ENCODE data around the gene POMP.
"Not testable (repeated sequence)": the region's sequence is repeated elsewhere in the genome, so short reads cannot be mapped to it uniquely, and the experiment has no call there.

The POMP gene

DNA sequence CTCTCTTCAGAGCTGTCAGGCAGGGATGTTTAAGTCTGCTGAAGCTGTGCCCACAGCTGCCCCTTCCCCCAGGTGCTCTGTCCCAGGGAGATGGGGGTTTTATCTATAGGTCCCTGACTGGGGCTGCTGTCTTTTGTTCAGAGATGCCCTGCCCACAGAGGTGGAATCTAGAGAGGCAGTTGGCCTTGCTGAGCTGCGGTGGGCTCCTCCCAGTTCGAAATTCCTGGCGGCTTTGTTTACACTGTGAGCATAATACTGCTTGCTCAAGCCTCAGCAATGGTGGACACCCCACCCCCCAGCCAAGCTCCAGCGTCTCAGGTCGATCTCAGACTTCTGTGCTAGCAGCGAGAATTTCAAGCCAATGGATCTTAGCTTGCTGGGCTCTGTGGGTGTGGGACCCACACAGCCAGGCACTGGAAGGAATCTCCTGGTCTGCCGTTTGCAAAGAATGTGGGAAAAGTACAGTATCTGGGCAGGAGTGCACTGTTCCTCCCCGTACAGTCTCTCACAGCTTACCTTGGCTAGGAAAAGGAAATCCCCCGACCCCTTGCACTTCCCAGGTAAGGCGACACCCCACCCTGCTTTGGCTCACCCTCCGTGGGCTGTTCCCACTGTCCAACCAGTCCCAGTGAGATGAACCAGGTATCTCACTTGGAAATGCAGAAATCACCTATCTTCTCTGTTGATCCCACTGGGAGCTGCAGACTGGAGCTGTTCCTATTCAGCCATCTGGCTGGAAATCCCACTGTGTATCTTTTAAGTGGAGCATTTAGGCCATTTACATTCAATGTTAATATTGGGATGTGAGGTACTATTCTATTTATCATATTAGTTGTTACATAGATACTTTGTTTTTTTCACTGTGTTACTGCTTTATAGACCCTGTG is 34.9 kb downstream of the POMP start:
- DNase-seq (ENCODE audit: low read depth): not testable (repeated sequence)

DNA sequence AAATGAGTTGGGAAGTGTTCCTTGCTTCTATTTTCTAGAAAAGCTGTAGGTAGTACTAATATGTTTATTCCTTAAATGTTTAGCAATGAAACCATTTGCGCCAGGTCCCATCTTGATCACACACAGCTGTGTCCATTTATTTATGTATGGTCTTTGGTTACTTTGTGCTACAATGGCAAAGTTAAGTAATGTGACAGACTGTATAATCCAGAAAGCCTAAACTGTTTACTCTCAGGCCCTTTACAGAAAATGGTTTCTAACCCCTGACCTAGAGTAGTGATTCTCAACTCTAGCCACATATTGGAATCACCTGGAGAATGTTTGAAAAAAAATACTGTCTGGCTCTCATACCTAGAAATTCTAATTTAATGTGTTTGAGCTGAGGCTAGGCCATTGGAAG is 38.5 kb downstream of the POMP start:
- DNase-seq (ENCODE audit: low read depth): no peak

DNA sequence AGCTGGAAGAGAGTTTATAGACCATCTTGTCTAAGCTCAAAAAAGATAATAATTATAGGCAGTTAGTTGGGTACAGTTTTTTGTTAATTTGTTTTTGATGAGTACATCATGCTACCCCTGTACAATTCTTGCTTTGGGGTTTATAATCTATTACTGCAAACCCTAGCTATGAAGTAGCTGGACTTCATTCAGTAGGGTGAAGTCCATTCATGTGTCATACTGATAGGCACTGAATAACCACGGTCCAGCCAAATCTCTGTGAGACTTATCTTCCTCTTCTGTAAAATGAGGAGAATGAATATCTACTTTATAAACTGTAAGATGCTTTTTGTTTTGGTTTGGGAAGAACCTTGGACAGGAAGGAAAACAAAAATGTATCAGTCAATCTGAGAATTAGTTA is 40.3 kb downstream of the POMP start:
- DNase-seq (ENCODE audit: low read depth): no peak

DNA sequence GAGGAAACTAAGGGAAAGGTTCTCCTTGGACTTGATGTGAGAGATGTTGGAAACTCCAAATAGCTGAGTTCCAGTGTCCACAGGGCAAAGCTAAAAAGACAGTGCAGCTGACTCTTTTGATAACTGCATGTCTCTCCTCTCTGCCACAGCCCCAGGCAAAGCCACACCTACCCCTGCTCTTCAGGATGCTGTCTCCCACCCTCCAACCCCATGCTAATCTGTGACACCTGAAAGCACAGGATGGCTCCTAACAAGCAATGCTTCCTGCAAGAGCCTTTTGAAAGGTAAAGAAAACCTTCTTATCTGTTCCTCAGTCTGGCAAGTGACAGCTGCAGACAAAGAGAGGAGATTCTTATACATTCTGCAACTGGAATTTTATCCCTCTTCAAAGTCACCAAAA is 45.4 kb downstream of the POMP start:
- no peak for DNase-seq (ENCODE audit: low read depth)

DNA sequence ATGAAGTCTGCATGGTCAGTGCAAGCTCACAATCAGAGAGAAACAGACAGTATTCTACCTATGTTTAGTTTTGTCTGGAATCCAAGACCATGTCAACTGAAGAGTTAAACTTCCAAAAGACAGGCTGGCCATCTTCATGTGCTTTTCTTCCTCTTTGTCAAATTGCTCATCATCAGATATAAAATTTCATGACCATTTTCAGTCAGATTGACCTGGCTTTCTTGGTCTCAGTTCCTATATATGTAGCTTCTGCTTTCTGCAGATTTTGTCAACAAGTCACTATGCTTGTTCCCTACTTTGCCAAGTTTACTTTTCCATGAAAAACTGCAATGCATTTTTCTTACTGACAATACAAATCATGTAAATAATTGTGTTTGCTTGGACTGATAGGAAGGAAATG is 46.0 kb downstream of the POMP start:
- DNase-seq (ENCODE audit: low read depth): no peak

DNA sequence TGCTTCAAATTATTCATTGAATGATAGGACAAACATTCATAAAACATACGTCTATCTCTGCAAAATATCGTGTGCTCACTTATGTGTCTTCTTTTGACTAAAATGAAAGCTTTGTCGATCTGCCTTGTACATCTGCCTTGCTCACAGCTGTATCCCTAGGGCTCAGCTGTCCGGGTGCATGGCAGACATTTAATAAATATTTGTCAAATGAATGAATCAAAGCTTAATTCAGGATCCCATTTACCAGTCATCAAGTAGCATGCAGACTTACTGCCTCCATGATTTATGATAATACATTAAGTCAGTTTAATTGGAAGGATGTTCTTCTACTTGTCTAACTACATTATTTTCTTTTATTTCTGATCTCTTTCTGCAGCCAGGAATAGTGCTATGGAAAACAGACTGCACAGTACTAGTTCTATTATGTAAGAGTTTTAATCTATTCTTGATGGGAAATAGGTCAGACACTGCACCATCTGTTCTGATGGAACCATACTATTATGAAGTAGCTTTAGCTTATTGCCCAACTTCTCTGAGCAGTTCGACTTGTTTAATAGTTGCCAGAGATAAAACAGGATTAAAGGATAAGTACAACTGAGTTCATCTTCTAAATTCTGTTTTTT is 46.6 kb downstream of the POMP start:
- DNase-seq (ENCODE audit: low read depth): no peak

DNA sequence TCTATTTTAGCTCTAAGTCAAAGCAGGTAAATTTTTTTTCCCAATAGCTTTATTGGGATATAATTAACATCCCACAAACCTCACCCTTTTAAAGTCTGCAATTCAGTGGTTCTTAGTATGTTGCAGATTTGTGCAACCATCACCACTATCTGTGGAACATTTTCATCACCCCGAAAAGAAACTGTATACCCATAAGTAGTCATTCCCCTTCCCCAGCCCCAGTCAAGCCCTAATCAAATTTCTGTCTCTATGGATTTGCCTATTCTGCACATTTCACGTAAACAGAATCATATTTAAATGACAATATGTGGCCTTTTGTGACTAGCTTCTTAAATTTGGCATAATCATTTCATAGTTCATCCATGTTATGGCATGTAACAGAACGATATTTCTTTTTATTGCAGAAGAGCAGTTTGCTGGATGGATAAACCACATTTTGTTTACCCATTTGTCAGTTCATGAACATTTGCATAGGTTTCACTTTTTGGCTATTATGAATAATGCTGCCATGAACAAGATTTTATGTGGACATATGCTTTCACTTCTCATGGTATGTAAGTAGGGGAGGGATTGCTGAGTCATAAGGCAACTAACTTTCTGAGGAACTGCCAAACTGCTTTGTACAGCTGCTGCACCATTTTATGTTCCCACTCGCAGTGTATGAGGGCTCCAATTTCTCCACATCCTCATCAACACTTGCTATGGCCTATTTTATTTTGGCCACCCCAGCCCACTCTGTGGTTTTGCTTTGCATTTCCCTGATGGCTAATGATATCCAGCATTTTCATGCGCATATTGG is 48.9 kb downstream of the POMP start:
- DNase-seq (ENCODE audit: low read depth): peak; percentile 53

DNA sequence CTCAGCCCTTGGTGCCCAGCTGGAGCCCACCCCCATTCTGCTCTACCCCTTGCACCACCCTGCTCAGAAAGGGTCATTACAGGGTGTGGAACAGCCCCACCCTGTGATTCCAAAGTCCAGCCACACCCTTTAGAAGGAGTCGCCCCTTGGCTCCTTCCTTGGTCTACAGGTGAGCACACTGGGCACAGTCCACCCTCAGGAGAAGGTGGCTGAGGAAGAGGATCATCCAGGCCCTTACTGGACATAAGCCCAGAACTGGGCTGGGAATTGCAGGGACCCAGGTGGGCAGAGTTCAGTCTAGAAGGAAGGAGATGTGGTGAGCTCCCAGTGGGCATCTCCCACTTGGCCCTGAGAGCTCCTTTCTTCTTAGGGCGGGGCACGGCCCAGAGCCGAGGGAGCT is 51.2 kb downstream of the POMP start:
- DNase-seq (ENCODE audit: low read depth): no peak

DNA sequence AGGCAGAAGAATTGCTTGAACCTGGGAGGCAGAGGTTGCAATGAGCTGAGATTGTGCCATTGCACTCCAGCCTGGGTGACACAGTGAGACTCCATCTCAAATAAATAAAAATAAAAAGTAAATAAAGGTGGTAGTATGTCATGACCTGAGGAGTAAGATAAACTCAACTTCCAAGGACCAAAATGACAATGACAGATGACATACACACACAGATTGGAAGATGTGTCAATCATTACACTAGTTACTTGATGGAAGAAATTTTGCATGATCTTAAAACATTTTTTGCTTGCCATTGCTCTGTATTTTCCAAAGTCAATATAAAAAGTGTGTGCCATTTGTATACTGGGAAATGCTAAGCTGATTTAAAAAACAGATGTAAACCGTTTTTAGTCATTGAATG is 55.7 kb downstream of the POMP start:
- DNase-seq (ENCODE audit: low read depth): no peak

DNA sequence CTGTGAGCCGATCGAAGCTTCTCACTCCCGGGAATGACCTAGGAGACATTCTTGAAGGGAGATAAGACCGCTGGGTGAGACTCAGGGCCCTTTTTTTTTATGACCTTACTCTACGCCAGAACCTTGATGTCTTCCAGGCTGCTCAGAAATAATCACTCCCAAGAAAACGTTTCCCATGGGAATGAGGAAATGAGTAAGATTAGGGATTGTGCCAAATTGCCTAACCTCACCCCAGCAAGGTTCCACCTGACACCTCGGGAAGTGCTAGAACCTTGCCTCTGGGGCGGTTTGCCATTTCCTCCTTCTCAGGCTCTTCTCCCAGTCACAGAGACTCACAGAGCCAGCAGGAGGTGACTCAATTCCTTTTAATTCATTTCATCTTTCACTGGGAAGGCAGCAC is 57.6 kb downstream of the POMP start:
- DNase-seq (ENCODE audit: low read depth): peak; percentile 46

DNA sequence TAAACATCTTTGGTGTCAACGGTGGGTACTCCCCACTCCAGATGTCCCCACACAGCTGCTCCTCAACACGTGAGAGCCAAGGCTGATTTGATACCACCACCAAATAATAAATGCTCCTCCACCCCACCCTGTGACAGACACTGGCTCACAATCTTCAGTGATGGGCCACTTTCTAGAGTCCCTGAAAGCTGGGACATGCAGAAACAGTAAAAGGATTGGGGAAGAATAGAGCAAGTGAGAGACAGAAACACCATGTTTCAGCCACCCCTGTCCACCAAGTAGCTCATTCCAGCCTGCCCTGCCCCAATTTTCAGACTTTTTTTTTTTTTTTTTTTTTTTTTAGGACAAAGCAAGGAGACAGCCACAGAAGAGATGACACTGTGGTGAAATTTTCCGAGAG is 58.2 kb downstream of the POMP start:
- DNase-seq (ENCODE audit: low read depth): no peak

DNA sequence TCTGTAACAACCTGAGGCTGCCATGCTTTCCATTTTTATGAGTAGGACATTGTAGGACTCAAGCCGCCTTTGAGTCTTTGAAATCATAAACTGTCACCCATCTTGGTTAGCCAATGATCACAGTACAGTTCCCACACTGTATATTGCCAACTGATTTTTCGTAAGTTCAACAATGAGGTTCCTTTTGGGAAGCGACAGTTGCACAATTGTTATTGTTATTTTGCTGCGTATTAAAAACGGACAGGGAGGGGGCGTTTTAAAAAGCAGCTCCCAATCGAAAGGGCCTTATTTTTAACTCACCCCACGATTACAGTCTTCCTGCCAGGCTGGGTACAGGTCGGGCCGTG is 59.2 kb downstream of the POMP start:
- no peak for DNase-seq (ENCODE audit: low read depth)

DNA sequence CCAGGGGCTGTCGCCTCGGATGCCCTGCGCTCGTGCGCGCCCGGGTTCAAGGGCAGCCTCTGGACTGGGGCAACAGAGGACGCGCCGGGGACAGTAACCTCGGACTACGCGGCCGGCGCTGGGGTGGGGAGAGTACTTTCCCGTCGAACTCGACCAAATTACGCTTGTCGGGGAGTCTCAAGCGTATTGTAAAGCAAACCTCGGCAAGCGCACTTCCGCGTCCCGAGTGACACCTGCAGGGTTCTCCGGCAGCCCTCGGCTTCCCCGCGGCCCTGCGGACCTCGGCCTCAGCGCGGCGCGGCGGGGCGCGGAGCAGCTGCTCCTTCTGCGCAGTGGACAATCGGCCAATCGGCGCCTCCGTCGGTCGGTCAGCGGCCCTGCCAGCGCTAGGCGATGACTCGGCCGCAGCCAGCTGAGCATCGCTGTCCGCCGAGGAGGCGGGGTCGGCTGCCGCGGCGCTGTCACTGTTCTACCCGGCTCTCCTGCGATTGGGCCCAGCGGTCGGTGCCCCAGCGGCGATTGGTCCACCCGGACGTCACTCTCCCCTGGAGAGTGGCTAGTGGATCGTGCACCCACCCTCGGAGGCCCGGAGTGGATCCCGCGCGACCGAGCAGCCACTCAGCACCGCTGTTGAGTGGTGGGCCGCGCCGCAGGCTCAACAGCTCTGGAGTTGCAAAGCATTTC is 59.8 kb downstream of the POMP start, which contains the start of gene SLC46A3:
TSS of gene SLC46A3 (minus strand) at position 428 of the 684 bp plus-strand sequence. CDS start 972 bp downstream, outside the sequence.
- DNase-seq (ENCODE audit: low read depth): peak; percentile 89

DNA sequence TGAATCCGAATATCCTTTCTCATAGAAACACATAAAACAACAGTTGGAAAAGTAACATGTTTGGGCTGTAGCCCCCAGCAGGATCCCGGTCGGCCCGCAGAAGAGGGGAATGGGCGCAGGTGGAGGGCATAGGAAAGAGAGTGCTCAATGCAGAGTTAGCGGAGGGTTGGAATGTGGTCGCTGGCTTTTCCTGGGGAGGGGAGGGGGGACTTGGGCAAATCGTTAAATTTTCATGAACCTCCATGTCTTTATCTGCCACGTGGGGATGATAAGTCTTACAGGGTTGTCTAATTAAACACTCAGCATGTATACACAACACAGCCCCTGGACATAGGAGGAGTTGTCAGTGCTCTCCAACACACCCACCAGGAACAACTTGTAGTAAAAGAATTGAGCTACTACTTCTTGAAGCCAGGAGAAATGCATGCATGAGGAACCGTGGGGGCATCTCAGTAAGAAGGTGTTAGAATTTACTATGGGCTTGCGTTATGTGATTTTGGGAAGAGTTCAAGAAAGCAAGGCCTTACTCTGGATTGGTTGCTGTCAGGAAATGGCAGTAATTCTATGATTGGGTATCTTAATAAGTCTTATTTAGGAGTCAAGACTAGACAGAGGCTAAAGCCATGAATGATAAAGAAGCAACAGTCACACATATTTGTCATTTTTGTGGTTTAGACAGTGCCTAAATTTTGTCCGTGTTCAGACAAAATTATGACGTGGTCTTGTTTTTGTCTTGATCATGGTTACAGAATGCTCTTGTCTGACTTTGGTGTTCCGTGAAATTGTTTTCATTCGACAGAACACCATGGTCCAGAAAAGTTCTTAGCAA is 60.5 kb downstream of the POMP start:
- DNase-seq (ENCODE audit: low read depth): peak; percentile 85

DNA sequence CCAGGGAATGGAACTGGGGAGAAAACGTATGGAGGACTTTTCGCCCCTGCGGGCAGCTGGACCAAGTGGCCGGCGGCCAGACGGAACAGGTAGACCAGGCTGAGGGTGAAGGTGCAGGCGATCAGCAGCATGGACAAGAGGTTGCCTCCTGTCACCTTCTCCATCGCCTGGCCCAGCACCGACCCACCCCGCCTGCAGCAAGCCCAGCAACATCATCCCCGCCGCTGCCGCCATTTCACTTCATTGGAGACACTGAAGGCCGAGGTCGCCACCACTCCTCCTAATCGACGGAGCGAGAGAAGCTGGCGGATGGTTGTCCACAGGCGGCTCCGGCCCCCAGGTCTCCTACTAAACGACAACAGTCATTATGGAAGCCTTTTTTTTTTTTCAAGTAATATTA is 64.9 kb downstream of the POMP start:
- no peak for DNase-seq (ENCODE audit: low read depth)

DNA sequence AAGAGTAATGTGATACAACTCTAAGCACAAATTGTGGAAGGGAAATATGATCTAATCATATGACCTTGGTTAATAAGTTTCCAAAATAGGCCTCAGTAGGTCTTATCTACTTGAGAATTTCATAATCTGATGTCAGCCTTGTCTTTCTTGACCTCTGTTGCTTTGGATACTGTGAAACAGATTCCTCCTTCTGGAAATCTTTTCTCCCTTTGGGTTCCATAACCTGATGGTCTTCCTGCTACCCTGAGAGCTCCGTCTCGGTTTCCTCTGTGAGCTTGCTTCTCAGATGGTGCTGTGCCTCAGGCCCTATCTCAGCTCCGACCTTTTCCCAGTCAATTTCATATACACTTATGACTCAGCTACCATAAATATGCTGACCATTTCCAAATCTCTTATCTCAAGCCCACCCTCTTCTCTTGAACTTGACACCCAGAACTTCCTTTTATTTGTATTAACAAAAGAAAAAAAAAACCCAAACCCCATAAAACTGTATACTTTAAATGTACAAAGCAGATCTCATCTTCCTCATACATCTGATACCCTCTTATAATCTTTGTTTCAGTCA is 66.2 kb downstream of the POMP start:
- DNase-seq (ENCODE audit: low read depth): no peak
